ENCODE results near the gene PJA2.

Gene PJA2

DNA sequence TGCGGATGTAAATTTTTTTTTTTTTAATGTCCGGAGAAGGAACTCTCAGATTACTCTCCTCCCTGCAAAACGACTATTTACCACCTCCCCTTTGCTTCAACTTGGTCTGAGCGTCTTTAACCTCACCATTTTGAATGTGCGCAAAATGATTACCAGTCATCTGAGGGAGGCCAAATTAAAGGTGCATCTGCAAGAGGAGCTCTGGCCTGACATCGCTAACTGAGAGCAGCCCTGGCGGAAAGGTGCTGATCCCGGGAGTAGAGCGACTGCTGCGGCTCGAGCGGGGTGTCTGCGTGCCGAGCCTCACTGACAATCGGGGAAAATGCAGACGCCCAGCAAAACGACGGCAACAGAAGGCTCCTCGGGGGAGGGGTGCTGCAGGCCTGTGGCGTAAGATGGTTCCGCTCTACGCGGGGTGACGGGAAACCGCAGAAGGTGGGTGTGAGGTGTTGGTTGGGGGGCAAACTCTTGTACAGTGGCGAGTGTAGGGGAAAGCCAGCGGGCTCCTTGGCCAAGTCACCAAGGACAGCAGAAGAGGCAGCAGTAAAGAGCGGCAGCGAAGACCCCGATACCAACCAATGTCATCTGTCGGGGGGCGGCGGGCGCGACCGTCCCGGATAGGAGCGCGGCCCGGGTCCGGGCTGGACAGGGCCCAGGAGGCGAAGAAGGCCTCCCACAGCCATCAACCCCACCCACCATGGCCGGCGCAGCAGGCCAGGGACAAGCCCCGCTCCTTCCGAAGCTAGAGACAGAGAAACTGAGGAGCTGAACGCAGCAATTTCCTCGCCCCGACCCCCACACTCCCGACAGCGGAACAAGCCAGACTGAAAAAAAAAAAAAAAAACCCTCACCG, 557 bp downstream of the PJA2 start:
- peak; percentile 92 for DNase-seq (ENCODE audit: low read depth)
- H3K4me3 ChIP-seq (ENCODE audit: low read depth, low read length), result peak overlapping the region; percentile 74
- no peak for TF ChIP-seq CTCF (IDR thresholded peaks at IDR 0.05; ENCODE audit: insufficient read depth, low read depth, low read length, missing control alignments)

DNA sequence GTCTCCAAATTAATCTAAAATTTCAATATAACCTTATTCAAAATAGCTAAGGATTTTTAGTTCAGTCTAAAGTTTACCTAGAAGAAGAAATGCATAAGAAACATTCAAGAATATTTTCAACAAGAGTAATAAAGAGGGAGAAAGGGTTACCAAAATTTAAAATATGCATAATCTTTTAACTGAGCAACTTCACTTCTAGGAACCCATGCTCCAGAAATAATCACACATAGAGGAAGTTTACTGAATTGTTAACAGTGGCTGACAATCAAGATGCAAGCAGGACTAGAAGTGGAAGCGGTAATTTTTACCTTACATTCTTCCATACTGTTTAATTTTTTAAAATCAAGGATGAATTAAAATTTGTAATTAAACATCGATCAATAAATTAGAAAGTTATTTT, 1.9 kb downstream of the PJA2 start:
- peak overlapping the region; percentile 74 for H3K4me3 ChIP-seq (ENCODE audit: low read depth, low read length)
- peak; percentile 16 for DNase-seq (ENCODE audit: low read depth)
- TF ChIP-seq CTCF (IDR thresholded peaks at IDR 0.05; ENCODE audit: insufficient read depth, low read depth, low read length, missing control alignments), result no peak

DNA sequence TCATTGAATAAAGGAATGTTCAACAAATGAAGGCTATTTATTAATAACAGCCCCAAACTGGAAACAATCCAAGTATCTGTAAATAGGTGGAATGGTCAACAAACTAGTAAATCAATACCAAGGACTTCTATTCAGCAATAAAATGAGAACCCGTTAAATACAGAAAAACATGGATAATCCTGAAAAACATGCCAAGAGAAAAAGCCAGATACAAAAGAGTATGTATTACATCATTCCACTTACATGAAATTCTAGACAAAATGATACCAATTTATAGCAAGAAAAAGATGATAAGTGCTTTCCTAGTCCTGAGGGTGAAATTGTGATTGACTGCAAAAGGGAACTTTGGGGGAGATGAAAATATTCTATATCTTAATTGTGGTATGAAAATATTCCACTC, 3.1 kb downstream of the PJA2 start:
- H3K4me3 ChIP-seq (ENCODE audit: low read depth, low read length), result peak overlapping the region; percentile 74; the same call in 1 of the 2 replicates
- TF ChIP-seq CTCF (IDR thresholded peaks at IDR 0.05; ENCODE audit: insufficient read depth, low read depth, low read length, missing control alignments), result no peak

DNA sequence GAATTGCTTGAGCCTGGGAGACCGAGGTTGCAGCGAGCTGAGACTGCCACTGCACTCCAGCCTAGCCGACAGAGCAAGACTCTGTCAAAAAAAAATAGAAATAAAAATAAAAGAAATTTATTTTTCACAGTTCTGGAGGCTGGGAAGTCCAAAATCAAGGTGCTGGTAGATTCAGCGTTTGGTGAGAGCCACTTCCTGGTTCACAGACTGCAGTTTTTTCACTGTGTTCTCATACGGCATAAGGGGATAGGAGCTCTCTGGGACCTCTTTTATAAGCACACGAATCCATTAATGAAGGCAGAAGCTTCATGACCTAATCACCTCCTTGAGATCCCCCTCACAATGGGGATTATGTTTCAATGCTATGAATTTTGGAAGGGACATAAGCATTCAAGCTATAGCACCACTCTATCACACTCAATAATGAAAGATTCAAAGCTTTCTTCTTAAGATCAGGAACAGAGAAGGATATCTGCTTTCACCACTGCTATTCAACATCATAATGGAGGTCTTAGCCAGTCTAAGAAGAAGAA, 5.3 kb downstream of the PJA2 start:
- no peak for TF ChIP-seq CTCF (IDR thresholded peaks at IDR 0.05; ENCODE audit: insufficient read depth, low read depth, low read length, missing control alignments)
- no peak overlapping the region for H3K4me3 ChIP-seq (ENCODE audit: low read depth, low read length)
- no peak for DNase-seq (ENCODE audit: low read depth)

More for the DNA sequence above, 3.1 kb downstream of the PJA2 start:
- no peak for DNase-seq (ENCODE audit: low read depth)

DNA sequence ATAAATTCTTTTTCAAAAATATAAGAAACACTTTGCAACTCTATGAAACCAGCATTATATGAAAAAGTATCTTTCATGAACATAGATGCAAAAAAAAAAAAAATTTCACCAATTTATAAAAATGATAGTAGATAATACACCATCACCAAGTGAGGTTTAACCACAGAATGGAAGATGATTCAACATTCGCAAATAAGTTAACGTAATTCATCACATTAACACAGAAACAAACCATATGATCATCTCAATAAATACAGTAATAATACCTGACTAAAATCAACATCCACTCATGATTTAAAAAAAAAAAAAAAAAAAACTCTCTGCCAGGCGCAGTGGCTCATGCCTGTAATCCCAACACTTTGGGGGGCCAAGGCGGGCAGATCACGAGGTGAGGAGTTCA, 6.3 kb downstream of the PJA2 start:
- no peak for DNase-seq (ENCODE audit: low read depth)
- no peak overlapping the region for H3K4me3 ChIP-seq (ENCODE audit: low read depth, low read length)
- no peak for TF ChIP-seq CTCF (IDR thresholded peaks at IDR 0.05; ENCODE audit: insufficient read depth, low read depth, low read length, missing control alignments)

DNA sequence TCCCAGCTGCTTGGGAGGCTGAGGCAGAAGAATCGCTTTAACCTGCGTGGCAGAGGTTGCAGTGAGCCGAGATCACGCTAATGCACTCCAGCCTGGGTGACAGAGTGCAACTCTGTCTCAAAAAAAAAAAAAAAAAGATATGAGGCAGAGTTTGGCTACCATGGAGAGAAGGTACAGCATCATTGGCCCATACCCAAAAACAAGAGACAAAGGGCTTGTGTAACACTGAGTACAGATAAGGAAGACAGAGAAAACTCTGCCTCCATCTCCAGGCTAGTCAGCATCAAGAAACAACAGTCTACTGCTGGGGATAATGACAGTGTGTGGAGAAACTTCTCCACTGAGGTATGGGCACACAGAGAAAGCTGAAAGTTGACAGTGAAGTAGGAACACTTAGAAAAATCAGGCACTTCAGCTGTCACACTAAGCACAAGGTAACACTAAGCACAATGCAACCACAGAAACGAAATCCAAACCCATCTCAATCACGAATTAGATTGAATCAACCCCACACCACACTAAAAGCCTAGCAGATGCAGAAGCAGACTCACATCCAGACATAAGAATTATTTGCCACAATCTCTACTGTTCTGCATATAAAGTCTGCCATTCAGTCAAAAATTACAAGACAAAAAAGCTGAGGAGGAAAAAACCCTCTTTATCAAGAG, 10.5 kb downstream of the PJA2 start:
- TF ChIP-seq CTCF (IDR thresholded peaks at IDR 0.05; ENCODE audit: insufficient read depth, low read depth, low read length, missing control alignments), result no peak
- no peak for DNase-seq (ENCODE audit: low read depth)
- no peak overlapping the region for H3K4me3 ChIP-seq (ENCODE audit: low read depth, low read length)

Data from GM12865 (cell line).